Left renal cortex interstitium (tissue), 4 donors: Measurements from ENCODE around the gene VTI1A. TPM values are rescaled to one million over a fixed set of nuclear protein-coding genes. Genes with fewer than 3 reads are reported as not detected.

Source experiments
- DNase-seq, 4 donors: peaks; one replicate each; pipeline ENCODE4 v3.0.0-alpha.2; 2013; ENCODE audit warnings: low read depth in 4 of 4, low spot score in 2 of 4, missing footprints in 1 of 4
- polyA plus RNA-seq, 4 donors: library from polyadenylated mRNA; unstranded; fragments of 120-200 nt; gene quantifications; one replicate each; pipeline ENCODE4 v1.2.1, GENCODE V29; 2013; ENCODE audit not compliant: insufficient read length in 4 of 4

The VTI1A gene
- polyA plus RNA-seq, 4 donors: 20.8 to 24.5 (median 22.1) TPM

DNA sequence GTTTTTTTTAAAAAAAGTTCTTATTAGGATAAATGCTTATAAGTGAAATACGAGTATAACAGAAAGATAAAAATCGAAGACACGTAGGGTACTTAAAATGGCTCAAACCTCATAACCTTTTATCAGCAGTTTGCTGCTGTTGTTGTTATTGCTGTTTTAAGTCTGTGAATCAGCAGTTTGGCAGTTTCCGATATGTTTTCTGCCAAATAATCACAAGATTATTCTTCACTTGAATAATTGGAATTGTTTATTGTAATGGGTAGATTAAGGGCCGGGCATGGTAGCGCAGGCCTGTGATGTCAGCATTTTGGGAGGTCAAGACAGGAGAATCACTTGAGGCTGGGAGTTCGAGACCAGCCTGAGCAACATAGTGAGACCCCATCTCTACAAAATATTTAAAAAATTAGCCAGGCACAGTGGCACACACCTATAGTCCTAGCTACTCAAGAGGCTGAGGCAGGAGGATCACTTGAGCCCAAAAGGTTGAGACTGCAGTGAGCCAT lies 177.6 kb downstream of the VTI1A start:
- no peak for DNase-seq

- DNase-seq: no peak
Measured at GRCh38 chr10:112628951-112629609, 182.1 kb downstream of the VTI1A start.

GRCh38 chr10:112631501-112632400 lies 184.7 kb downstream of the VTI1A start:
- no peak for DNase-seq

DNA sequence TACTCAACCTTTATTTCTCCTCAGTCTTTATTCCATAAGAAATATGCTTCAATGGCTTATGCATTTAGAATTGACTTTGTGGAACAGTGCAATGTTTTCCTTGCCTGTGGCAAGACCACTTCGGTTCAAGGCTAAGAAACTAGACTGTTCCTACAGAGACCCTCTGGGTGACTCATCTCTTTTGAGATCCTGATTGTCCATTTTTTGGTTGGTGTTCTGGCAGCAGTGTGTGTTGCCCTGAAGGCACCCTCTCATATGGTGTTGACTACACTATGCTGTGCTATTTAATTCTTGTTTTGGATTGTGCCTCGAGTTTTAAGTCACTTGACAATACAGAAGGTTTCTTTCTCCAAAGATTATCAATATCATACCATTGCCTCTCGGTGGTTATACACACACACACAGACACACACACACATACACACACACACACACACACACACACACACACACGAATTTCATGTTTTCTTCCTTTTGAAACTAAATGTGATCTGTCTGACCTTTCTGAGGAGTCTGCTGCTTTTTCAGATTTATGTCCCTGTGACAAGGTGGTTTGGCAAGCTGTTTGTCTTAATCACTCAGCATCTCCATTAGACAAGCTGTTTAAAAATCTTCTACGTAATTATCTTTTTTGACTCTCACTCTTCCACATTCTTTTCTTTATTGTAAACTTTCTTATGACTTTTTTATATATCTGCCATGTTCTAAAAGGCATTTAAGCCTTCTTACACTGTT lies 187.2 kb downstream of the VTI1A start:
- no peak for DNase-seq

DNA sequence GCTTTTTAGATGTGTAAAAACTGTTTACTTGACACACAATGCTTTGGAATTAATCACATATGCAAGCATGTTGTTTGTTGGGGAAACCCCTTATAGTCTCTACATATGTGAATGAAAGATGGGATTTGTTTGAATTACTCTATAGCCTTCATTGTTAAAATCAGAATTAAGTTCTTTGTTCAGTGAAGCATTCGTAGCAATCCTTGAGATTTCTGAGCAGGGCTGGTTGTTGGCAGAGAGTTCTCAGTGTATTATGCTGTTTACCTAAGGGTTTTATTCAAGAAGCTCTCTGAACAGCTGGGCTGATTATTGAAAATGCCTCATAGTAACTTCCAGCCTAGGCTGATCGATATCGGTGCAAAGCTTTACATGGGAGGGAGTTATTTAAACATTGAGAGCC lies 190.9 kb downstream of the VTI1A start:
- no peak for DNase-seq

- DNase-seq: no peak
Measured at GRCh38 chr10:112639298-112639697, 192.3 kb downstream of the VTI1A start.

- DNase-seq: no peak
Measured at GRCh38 chr10:112640638-112641037, 193.6 kb downstream of the VTI1A start.

DNA sequence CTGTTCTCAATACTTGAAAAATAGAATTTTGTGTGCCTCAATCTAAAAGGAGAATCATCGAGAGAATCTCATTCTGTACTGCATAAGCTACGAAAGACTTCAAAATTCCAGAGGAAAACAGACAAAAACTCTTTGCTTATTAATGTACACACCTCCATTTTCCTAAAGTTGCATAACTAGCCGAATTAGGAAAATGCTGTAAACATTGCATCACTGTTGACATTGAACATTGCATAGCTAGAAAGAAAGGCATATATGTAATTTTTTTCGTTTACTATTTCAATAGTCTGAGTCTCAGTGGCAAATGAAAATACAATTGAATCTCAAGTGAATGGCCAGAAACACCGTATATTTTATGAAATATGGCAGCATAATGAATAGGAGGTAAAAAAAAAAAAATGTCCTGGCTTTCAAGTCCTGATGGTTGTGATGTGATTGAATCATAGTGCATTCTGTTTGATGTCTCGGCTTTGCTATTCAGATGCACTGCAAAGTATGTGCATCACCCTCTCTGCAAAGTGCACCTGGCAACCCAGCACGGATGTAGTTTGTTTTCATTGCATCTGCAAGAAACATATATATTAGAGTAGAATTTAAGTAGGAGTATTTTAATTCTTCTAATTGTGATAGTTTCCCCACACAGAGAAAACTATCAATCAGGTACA lies 196.7 kb downstream of the VTI1A start:
- DNase-seq: no peak

GRCh38 chr10:112644265-112644645 lies 197.2 kb downstream of the VTI1A start:
- DNase-seq: no peak

DNA sequence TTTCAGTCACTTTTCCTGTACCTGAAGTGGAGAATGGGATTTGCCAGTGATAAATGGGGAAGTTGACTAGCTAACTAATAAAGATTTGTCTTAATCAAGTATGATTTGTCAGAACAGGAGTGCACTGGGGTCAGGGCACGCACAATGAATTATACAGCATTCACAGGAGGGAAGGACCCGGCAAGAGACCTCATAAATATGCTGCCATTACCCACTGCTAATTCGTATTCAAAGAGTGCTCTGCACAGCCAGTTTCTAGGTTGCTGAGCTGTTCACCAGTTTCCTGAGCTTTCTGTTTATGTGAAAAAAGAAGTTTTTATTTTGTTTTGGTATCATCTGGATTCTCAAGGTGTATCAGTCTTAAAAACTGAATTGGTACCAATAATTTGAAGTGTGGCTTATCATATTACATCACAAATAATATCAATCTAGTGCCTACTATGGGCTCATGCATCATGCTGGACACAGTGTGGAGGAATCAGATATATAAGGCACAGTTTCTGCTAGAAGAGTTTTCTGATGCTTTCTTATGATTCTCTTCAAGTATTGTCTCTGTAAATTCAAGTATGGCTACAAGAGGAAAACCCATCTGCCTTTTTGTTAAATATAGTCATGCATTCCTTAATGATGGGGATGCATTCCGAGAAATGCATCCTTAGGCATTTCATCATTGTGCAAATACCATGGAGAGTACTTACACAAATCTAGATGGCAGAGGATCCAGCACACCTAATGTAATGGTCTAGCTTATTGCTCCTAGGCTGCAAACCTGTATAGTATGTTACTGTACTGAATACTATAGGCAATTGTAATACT lies 202.2 kb downstream of the VTI1A start:
- DNase-seq: no peak

DNA sequence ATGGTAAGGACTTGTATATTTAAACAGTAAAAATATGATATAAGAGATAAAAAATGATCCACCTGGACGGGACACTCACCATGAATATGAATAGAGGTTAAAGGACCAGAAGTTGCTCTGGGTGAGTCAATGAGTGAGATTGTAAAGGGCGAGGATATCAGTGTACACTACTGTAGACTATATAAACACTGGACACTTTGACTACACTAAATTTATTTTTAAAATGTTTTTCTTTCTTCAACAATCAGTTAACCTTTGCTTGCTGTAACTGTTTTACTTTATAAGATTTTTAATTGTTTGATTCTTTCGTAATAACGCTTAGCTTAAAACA lies 202.8 kb downstream of the VTI1A start:
- DNase-seq: no peak

GRCh38 chr10:112650588-112651030 lies 203.6 kb downstream of the VTI1A start:
- no peak for DNase-seq

DNA sequence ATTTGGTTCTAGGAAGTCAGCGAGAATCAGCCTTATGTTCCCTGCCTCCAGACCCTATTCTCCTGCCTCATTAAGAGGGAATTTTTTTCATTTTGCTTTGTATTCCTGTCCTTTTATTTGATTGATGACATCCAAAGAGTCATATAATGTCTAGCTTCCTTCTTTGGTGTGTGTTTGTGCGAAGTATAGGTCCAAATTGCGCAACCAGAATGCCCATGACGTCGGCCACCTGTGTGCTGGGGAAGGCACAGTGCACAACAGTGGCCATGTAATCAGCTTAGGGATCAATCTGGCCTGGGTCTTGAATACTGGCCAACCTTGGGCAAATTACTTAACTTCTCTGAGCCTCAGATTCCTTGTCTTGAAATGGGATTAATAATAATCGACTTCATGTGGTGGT lies 206.2 kb downstream of the VTI1A start:
- DNase-seq: no peak

GRCh38 chr10:112653851-112654250 lies 206.8 kb downstream of the VTI1A start:
- no peak for DNase-seq

DNA sequence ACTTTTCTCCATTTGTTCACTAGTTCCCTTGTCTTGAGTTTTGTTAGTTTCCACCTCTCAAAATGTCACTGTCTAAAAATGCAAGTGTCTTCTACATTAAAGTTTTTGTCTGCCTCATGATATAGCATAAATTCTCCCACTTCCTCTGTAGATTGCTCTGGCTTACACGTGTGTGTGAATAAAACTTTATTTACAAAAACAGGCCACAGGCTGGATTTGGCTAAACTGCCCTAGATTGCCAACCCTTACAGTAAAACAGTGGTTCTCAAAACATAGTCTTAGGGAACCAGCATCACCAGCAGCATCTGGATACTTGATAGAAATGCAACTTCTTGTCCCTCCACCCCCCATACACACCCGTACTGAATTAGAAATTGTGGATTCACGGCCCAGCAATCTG lies 207.8 kb downstream of the VTI1A start:
- DNase-seq: no peak

GRCh38 chr10:112655722-112656121 lies 208.7 kb downstream of the VTI1A start:
- no peak for DNase-seq

DNA sequence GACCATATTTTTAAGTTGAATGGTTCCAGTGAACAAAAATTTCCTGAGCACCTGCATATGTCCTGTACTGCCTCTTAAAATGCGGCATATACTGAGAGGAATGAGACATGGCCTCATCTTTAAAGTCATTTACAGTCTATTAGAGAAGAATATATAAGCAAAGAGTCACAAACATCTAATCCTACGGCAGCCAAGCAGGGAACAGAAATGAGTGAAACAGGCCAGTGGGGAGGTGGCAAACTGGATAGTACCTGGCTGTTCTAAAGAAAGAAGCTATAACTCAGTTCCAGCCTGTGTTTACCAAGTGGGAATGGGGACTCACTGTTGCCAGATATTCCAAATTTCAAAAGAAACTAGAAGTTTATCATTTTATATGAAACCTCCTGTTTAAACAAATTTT lies 211.4 kb downstream of the VTI1A start:
- DNase-seq: no peak

GRCh38 chr10:112658900-112659638 lies 212.1 kb downstream of the VTI1A start:
- no peak for DNase-seq
